Natural killer cell (primary cell): ENCODE data around the gene TBX5. TPM values are rescaled to one million over a fixed set of nuclear protein-coding genes. Genes with fewer than 3 reads are reported as not detected.

Experiments
- ATAC-seq, 3 donors: fragments of 150-1000 bp in 2 of 3; fragments of 200-7000 bp in 1 of 3; cut with Tn5 transposase; 1 replicate in 1 of 3; 2 replicates in 2 of 3; pipeline ENCODE4 v1.10.0; 2021; ENCODE audit warnings: mild to moderate bottlenecking in 2 of 3, moderate library complexity in 2 of 3
- DNase-seq, 2 donors: peaks; one replicate each; pipeline versions ENCODE4 v3.0.0 to v3.0.0-alpha.2; 2013 to 2021; ENCODE audit warnings: mixed read lengths in 1 of 2
- H3K27ac ChIP-seq: one replicate; pipeline ENCODE4 v1.5.1; 2013; ENCODE audit warnings: mild to moderate bottlenecking, low read length
- H3K27me3 ChIP-seq: one replicate; pipeline ENCODE4 v1.6.1; 2013; ENCODE audit warnings: low read length; ENCODE audit not compliant: control insufficient read depth, insufficient read depth
- H3K36me3 ChIP-seq: one replicate; pipeline ENCODE4 v1.6.1; 2013; ENCODE audit warnings: low read length; ENCODE audit not compliant: control insufficient read depth, insufficient read depth
- H3K4me1 ChIP-seq: one replicate; pipeline ENCODE4 v1.6.1; 2013; ENCODE audit warnings: low read length; ENCODE audit not compliant: control insufficient read depth, insufficient read depth
- H3K4me3 ChIP-seq: one replicate; pipeline ENCODE4 v1.5.1; 2013; ENCODE audit warnings: low read length
- H3K9me3 ChIP-seq: one replicate; pipeline ENCODE4 v1.6.1; 2013; ENCODE audit warnings: low read length; ENCODE audit not compliant: control insufficient read depth, insufficient read depth
- H3K27ac Mint-ChIP-seq, 2 donors: one replicate each; pipeline ENCODE4 v1.8.0; 2022; ENCODE audit warnings: mild to moderate bottlenecking in 2 of 2, mixed read lengths in 2 of 2, moderate library complexity in 1 of 2
- H3K27me3 Mint-ChIP-seq, 2 donors: one replicate each; pipeline ENCODE4 v1.8.0; 2022; ENCODE audit warnings: low read depth in 2 of 2, mixed read lengths in 2 of 2
- H3K36me3 Mint-ChIP-seq: one replicate; pipeline ENCODE4 v1.8.0; 2022; ENCODE audit warnings: mixed read lengths
- H3K4me1 Mint-ChIP-seq, 2 donors: one replicate each; pipeline ENCODE4 v1.8.0; 2022; ENCODE audit warnings: mixed read lengths in 2 of 2
- H3K4me3 Mint-ChIP-seq: one replicate; pipeline ENCODE4 v1.8.0; 2022; ENCODE audit warnings: mild to moderate bottlenecking, moderate library complexity, mixed read lengths
- H3K9me3 Mint-ChIP-seq, 2 donors: one replicate each; pipeline ENCODE4 v1.8.0; 2022; ENCODE audit warnings: mixed read lengths in 2 of 2
- WGBS: methylation state at CpG from one replicate; pipeline ENCODE4 v1.1.7; 2013; ENCODE audit warnings: missing lambda C conversion rate; ENCODE audit not compliant: insufficient coverage; 5-methylcytosine and 5-hydroxymethylcytosine counted together
- intact Hi-C: fragments of 100-400 bp; cut with micrococcal nuclease; formaldehyde crosslinking; loops from one replicate; pipeline ENCODE4 v1.14.2; 2022
- total RNA-seq, 4 donors: library from RNA; stranded (reverse); fragments of 120-200 nt in 1 of 4; gene quantifications; one replicate each; pipeline versions ENCODE4 v1.2.3 to v1.2.4, GENCODE V29; 2013 to 2022
- TF ChIP-seq, protein P1 (sequence below): fragments of 200-600 bp; IDR thresholded peaks from one replicate; pipeline ENCODE4 v1.8.0; 2022; ENCODE audit warnings: antibody characterized with exemption

The TBX5 gene
- total RNA-seq, 3 donors from 2014 or later (not counting 1 experiment from before 2014, with no cell fraction given): not detected

DNA sequence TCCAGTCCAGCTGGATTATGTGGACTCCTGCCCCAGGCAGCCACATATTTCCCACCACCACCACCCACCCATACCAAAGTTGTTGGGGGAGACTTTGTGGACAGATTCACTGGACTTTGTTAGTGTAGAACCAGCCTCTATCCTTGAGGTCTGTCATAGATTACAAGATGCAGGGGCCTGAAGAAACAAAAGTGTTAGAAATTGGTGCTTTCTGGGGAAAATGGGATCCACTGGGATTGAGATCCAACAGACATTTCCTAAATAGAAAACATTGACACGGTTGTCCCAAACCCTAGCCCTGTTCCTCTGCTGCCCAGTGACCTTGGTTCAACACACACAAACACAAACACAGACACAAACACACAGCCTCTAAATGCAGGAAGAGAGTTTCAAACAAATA lies 36.6 kb upstream of the TBX5 start:
- Histone ChIP-seq H3K27ac (no peak overlapping the region), H3K4me3 (no peak overlapping the region), H3K36me3 (no peaks in the 10 kb centered on the region), H3K27me3 (peaks cover 19% of the 10 kb centered on the region), H3K4me1 (no peaks in the 10 kb centered on the region), H3K9me3 (no peaks in the 10 kb centered on the region)
- H3K36me3 Mint-ChIP-seq: no peaks in the 10 kb centered on the region
- H3K9me3 Mint-ChIP-seq: peaks cover 0 to 3% of the 10 kb centered on the region in 2 donors
- 8% methylated on average over 1 of the region's 1 CpG for WGBS
- H3K4me3 Mint-ChIP-seq: no peak overlapping the region
- H3K4me1 Mint-ChIP-seq: no peaks in the 10 kb centered on the region
- intact Hi-C loops: no loop called here
- TF ChIP-seq, protein P1, sequence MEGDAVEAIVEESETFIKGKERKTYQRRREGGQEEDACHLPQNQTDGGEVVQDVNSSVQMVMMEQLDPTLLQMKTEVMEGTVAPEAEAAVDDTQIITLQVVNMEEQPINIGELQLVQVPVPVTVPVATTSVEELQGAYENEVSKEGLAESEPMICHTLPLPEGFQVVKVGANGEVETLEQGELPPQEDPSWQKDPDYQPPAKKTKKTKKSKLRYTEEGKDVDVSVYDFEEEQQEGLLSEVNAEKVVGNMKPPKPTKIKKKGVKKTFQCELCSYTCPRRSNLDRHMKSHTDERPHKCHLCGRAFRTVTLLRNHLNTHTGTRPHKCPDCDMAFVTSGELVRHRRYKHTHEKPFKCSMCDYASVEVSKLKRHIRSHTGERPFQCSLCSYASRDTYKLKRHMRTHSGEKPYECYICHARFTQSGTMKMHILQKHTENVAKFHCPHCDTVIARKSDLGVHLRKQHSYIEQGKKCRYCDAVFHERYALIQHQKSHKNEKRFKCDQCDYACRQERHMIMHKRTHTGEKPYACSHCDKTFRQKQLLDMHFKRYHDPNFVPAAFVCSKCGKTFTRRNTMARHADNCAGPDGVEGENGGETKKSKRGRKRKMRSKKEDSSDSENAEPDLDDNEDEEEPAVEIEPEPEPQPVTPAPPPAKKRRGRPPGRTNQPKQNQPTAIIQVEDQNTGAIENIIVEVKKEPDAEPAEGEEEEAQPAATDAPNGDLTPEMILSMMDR: no peak
- peaks cover 61 to 78% of the 10 kb centered on the region in 2 donors for H3K27me3 Mint-ChIP-seq
- no peak overlapping the region for H3K27ac Mint-ChIP-seq
- DNase-seq (no peak), ATAC-seq (no peak)

DNA sequence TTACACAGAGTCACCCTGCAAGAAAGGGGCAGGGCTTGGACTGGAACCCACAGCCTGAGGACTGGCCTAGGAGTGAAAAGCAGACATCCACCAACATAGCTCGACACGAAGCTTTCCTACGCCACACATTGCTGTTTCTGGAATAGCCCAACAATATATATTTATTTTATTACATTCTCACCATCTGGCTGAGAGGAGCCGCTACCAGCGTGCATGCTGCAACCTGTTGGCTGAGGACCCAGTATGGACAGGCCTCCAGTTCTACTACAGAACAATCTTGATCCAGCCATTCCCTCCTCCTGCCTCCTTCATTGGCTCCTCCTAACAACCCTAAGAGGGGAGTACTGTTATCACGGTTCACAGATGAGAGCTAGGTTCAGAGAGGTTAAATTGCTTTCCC lies 35.6 kb upstream of the TBX5 start:
- intact Hi-C loops: no loop called here
- Histone ChIP-seq H3K27me3 (peaks cover 16% of the 10 kb centered on the region), H3K4me1 (no peaks in the 10 kb centered on the region), H3K36me3 (no peaks in the 10 kb centered on the region), H3K27ac (no peak overlapping the region), H3K9me3 (no peaks in the 10 kb centered on the region), H3K4me3 (no peak overlapping the region)
- Mint-ChIP-seq H3K27me3 (peaks cover 58 to 74% of the 10 kb centered on the region in 2 donors), H3K36me3 (no peaks in the 10 kb centered on the region), H3K27ac (no peak overlapping the region), H3K4me1 (no peaks in the 10 kb centered on the region), H3K9me3 (peaks cover 1 to 5% of the 10 kb centered on the region in 2 donors), H3K4me3 (no peak overlapping the region)
- ATAC-seq (peak in 1 of 3 donors; percentile 14), DNase-seq (no peak)
- TF ChIP-seq, protein P1: no peak
- 1% methylated on average over 5 of the region's 6 CpGs for WGBS

DNA sequence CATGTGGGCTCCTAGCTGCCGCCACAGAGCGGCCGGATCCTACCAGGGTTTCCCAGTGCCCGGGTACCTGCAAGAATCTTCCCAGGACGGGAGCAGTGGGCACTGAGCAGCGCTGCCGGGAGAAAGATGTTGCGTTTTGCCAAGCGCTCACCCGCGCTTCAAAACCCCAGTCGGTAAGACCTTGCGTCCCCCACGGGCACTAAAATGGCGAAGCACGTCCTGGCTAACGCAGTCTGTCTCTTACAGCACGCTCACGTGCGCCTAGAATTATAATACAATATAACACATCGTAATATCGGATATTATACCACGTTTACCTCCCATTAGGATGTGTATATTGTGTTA lies 35.1 kb upstream of the TBX5 start:
- Mint-ChIP-seq H3K9me3 (peaks cover 4 to 7% of the 10 kb centered on the region in 2 donors), H3K4me1 (no peaks in the 10 kb centered on the region), H3K27me3 (peaks cover 61 to 78% of the 10 kb centered on the region in 2 donors), H3K36me3 (no peaks in the 10 kb centered on the region), H3K27ac (no peak overlapping the region), H3K4me3 (no peak overlapping the region)
- H3K27me3 ChIP-seq: peaks cover 14% of the 10 kb centered on the region
- H3K4me1 ChIP-seq: no peaks in the 10 kb centered on the region
- DNase-seq (no peak), ATAC-seq (peak in 1 of 3 donors; percentile 30)
- H3K36me3 ChIP-seq: no peaks in the 10 kb centered on the region
- intact Hi-C loops: no loop called here
- no peaks in the 10 kb centered on the region for H3K9me3 ChIP-seq
- TF ChIP-seq, protein P1: no peak
- no peak overlapping the region for H3K4me3 ChIP-seq
- no peak overlapping the region for H3K27ac ChIP-seq
- 7% methylated on average over 17 of the region's 23 CpGs for WGBS

DNA sequence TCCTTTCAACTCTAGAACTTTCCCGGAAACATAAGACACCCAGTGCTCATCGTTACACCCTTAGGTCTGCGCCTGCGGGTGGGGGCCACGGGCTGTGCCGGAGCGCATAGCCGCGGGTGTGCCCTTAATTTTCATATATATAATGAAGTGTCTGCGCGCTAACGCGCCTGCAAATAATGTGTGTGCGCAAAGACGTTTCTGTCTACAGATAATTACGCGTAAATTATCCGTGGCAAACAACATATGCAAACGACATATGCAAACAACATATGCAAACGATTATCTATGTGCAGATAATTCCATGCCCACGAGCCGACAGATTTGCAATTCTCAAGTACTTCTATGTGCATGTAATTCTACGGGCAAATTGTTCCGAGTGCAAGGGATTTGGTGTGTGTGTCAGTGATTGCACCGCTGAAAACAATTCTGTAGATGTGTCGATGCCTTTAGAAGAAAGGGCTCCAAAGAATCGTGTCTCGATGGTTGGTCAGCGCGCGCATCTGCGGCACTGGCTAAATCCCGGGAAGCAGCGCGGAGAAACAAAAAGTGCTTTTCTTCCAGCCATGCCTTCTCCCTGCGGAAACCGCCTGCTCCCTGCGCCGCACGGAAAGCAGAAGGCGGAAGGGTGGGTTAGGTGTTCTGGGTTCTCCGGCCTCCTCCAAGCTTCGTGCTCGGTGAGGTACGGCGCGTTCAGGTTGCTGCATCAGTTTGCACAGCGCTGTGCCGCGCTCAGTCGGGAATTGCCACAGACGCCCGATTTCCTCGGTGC lies 34.5 kb upstream of the TBX5 start:
- WGBS: 9% methylated on average over 54 of the region's 54 CpGs
- no peak overlapping the region for H3K4me3 Mint-ChIP-seq
- no peak for ATAC-seq
- H3K36me3 ChIP-seq: no peaks in the 10 kb centered on the region
- H3K27me3 Mint-ChIP-seq: peaks cover 58 to 78% of the 10 kb centered on the region in 2 donors
- H3K36me3 Mint-ChIP-seq: no peaks in the 10 kb centered on the region
- TF ChIP-seq, protein P1: no peak
- H3K4me3 ChIP-seq: no peak overlapping the region
- no peak overlapping the region for H3K27ac ChIP-seq
- no peak overlapping the region for H3K27ac Mint-ChIP-seq
- H3K4me1 Mint-ChIP-seq: no peaks in the 10 kb centered on the region
- intact Hi-C loops: no loop called here
- DNase-seq: no peak
- H3K9me3 ChIP-seq: no peaks in the 10 kb centered on the region
- no peaks in the 10 kb centered on the region for H3K4me1 ChIP-seq
- peaks cover 11% of the 10 kb centered on the region for H3K27me3 ChIP-seq
- peaks cover 4 to 7% of the 10 kb centered on the region in 2 donors for H3K9me3 Mint-ChIP-seq
